Endothelial cell of umbilical vein (primary cell): ENCODE data around the gene FAM180B. TPM values are rescaled to one million over a fixed set of nuclear protein-coding genes. Genes with fewer than 3 reads are reported as not detected.

Experiments
- BruUV-seq: library from RNA; stranded (reverse); fragments of 400-500 nt; replicated peaks from 2 replicates; lab custom pipeline; 2021; lab: Mats Ljungman, UMichigan
- CTCF ChIA-PET: fragments of 300-600, 350-600 bp; sonication (Branson Sonifier 250); formaldehyde crosslinking; loops from one replicate; lab custom pipeline; 2021; ENCODE audit warnings: antibody characterized with exemption, inconsistent platforms; lab: Charles Lee
- POLR2A ChIA-PET: fragments of 300-600, 350-600 bp; sonication (Branson Sonifier 250); formaldehyde crosslinking; loops from one replicate; lab custom pipeline; 2021; ENCODE audit warnings: antibody characterized with exemption, inconsistent platforms; lab: Charles Lee
- DNase-seq: peaks from one replicate; pipeline ENCODE4 v3.0.0-alpha.2; 2011; ENCODE audit warnings: low read depth, low spot score
- FAIRE-seq: peaks from 2 replicates; lab custom pipeline; 2011; peaks lifted over from hg19 to GRCh38; lab: Jason Lieb, UNC
- H2AFZ ChIP-seq: 2 replicates; pipeline ENCODE4 v1.6.0; 2012; ENCODE audit warnings: low read depth, low read length, control low read depth, inconsistent platforms
- H3K27ac ChIP-seq: 2 replicates; pipeline ENCODE4 v1.5.1; 2011; ENCODE audit warnings: low read depth, mild to moderate bottlenecking, control low read depth, low read length, moderate library complexity; ENCODE audit not compliant: insufficient read depth
- H3K27me3 ChIP-seq, 2 experiments: 2 replicates each; pipeline versions ENCODE4 v1.6.0 to v1.6.1; 2011; ENCODE audit warnings: low read length in 2 of 2, mixed read lengths in 1 of 2; ENCODE audit not compliant: control insufficient read depth in 2 of 2, insufficient read depth in 2 of 2
- H3K36me3 ChIP-seq, 2 experiments: 2 replicates in 1 of 2; 3 replicates in 1 of 2; pipeline ENCODE4 v1.5.1; 2011; ENCODE audit warnings: low read length in 2 of 2, mild to moderate bottlenecking in 1 of 2, moderate library complexity in 1 of 2; ENCODE audit not compliant: control insufficient read depth in 2 of 2, insufficient read depth in 2 of 2; ENCODE audit errors: extremely low read depth in 1 of 2
- H3K4me1 ChIP-seq: 3 replicates; pipeline ENCODE4 v1.5.1; 2011; ENCODE audit warnings: mild to moderate bottlenecking, low read length; ENCODE audit not compliant: control insufficient read depth, insufficient read depth; ENCODE audit errors: extremely low read depth
- H3K4me2 ChIP-seq: 2 replicates; pipeline ENCODE4 v1.6.1; 2011; ENCODE audit warnings: low read length, control low read depth, mixed read lengths; ENCODE audit not compliant: insufficient read depth
- H3K4me3 ChIP-seq, 3 experiments: fragments of 200-600 bp in 1 of 3; sonication (generic), shearing (Covaris generic) in 1 of 3; replicated peaks in 1 of 3; 2 replicates each; pipeline ENCODE4 v1.5.1; 2011 to 2016; ENCODE audit warnings: control low read depth in 3 of 3, low read length in 3 of 3, mild to moderate bottlenecking in 2 of 3, inconsistent platforms in 1 of 3, low read depth in 1 of 3, moderate library complexity in 1 of 3; ENCODE audit not compliant: insufficient read depth in 1 of 3
- H3K79me2 ChIP-seq: 2 replicates; pipeline ENCODE4 v1.6.0; 2012; ENCODE audit warnings: low read length, inconsistent platforms; ENCODE audit not compliant: control insufficient read depth, insufficient read depth
- H3K9ac ChIP-seq: replicated peaks from 2 replicates; pipeline ENCODE3; 2011; ENCODE audit warnings: low read length, control low read depth; ENCODE audit not compliant: insufficient read depth; ENCODE audit errors: extremely low read depth
- H3K9me1 ChIP-seq: replicated peaks from 3 replicates; pipeline ENCODE4 v1.6.0; 2011; ENCODE audit warnings: mild to moderate bottlenecking, low read length; ENCODE audit not compliant: control insufficient read depth, insufficient read depth; ENCODE audit errors: extremely low read depth
- H3K9me3 ChIP-seq: replicated peaks from 2 replicates; pipeline ENCODE4 v1.5.1; 2012; ENCODE audit warnings: low read length, inconsistent platforms; ENCODE audit not compliant: control insufficient read depth, insufficient read depth
- H4K20me1 ChIP-seq: replicated peaks from 2 replicates; pipeline ENCODE3; 2011; ENCODE audit warnings: mild to moderate bottlenecking, low read length; ENCODE audit not compliant: control insufficient read depth, insufficient read depth; ENCODE audit errors: extremely low read depth
- EZH2 ChIP-seq: IDR thresholded peaks from 2 replicates; pipeline ENCODE4 v1.6.1; 2012; ENCODE audit warnings: borderline replicate concordance, low read depth, mild to moderate bottlenecking, moderate library complexity, low read length, inconsistent platforms; ENCODE audit not compliant: severe bottlenecking
- FOS ChIP-seq: IDR thresholded peaks from 2 replicates; pipeline ENCODE4 v1.6.1; 2011; ENCODE audit warnings: mild to moderate bottlenecking, low read length, moderate library complexity, borderline replicate concordance; ENCODE audit not compliant: insufficient read depth
- GATA2 ChIP-seq: IDR thresholded peaks from 2 replicates; pipeline ENCODE4 v1.7.0; 2011; ENCODE audit warnings: low read depth, mild to moderate bottlenecking, moderate library complexity, mixed read lengths, low read length; ENCODE audit not compliant: insufficient read length, insufficient read depth
- JUN ChIP-seq: IDR thresholded peaks from 2 replicates; pipeline ENCODE4 v1.6.1; 2011; ENCODE audit warnings: borderline replicate concordance, low read depth; ENCODE audit not compliant: insufficient read length, insufficient read depth
- MYC ChIP-seq: IDR thresholded peaks from one replicate; pipeline ENCODE4 v1.6.1; 2011; ENCODE audit warnings: mild to moderate bottlenecking, low read depth, low read length
- POLR2A ChIP-seq: IDR thresholded peaks from 2 replicates; pipeline ENCODE4 v1.6.1; 2012; ENCODE audit warnings: low read depth, mild to moderate bottlenecking, control low read depth, low read length
- POLR2AphosphoS5 ChIP-seq: IDR thresholded peaks from 2 replicates; pipeline ENCODE4 v1.6.1; 2012; ENCODE audit warnings: low read depth, mild to moderate bottlenecking, control low read depth, low read length, moderate library complexity; ENCODE audit not compliant: insufficient read depth
- dilution Hi-C: fragments of 300-500 bp; cut with MboI; formaldehyde crosslinking; loops from one replicate; pipeline ENCODE4 v1.15.0; 2019; ENCODE audit warnings: low sequenced_read_pairs; ENCODE audit not compliant: extremely low pct_ligation_motif_present
- intact Hi-C: fragments of 100-400 bp; cut with micrococcal nuclease; formaldehyde crosslinking; loops from one replicate; pipeline ENCODE4 v1.10.0; 2022
- polyA plus RNA-seq, 4 experiments: library from polyadenylated mRNA; depleted of rRNA in 3 of 4; stranded (reverse) in 3 of 4; unstranded in 1 of 4; fragments of >200 nt; gene quantifications; 2 replicates each; pipeline versions ENCODE4 v1.2.1 to v1.2.3, GENCODE V29; 2011 to 2012; ENCODE audit warnings: missing spikeins in 1 of 4
- total RNA-seq: library from RNA; stranded (reverse); gene quantifications from 2 replicates; pipeline ENCODE4 v1.2.3, GENCODE V29; 2021
- TF ChIP-seq, protein P1 (sequence below), 2 donors: IDR thresholded peaks; 1 replicate in 1 of 2; 2 replicates in 1 of 2; pipeline ENCODE4 v1.5.1; 2011; ENCODE audit warnings: low read length in 2 of 2, mild to moderate bottlenecking in 2 of 2, moderate library complexity in 2 of 2, control low read depth in 1 of 2, inconsistent platforms in 1 of 2, low read depth in 1 of 2; ENCODE audit not compliant: insufficient read depth in 1 of 2; ENCODE audit errors: extremely low read depth in 1 of 2
- TF ChIP-seq, protein P2 (sequence below): IDR thresholded peaks from 2 replicates; pipeline ENCODE4 v1.6.1; 2011; ENCODE audit not compliant: insufficient read depth, insufficient read length

FAM180B gene
- total and polyA plus RNA-seq, 2 donors (not counting 3 experiments of a cell fraction or from before 2014, with no cell fraction given): not detected

DNA sequence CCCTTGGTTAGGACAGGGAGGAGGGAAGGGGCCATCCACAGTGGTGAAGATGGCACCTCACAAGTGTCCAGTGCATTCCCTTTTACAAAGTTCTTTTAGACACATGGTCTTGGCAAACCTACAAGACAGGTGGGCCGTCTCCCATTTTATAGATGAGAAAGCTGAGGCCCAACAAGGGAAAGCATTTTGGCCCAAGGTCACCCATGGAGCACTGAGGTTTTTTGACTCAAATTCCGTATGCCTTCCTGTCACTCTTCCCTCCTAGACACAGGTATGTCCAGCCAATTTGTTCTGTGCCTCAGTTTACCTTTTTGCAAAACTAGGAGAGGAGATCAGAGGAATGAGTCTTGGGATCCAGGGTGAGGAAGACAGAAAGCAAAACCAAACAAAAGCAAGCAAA, 6.5 kb downstream of the FAM180B start:
- Histone ChIP-seq H3K27me3 (peaks cover 32 to 40% of the 10 kb centered on the region in 2 experiments), H3K4me2 (no peak overlapping the region), H3K9ac (no peak overlapping the region), H3K27ac (no peak overlapping the region), H4K20me1 (no peaks in the 10 kb centered on the region), H3K36me3 (no peaks in the 10 kb centered on the region), H3K79me2 (no peaks in the 10 kb centered on the region), H2AFZ (no peak overlapping the region), H3K9me3 (no peaks in the 10 kb centered on the region), H3K9me1 (no peaks in the 10 kb centered on the region), H3K4me3 (no peak overlapping the region), H3K4me1 (peaks cover 10% of the 10 kb centered on the region)
- TF ChIP-seq EZH2: no peak
- TF ChIP-seq, protein P1, sequence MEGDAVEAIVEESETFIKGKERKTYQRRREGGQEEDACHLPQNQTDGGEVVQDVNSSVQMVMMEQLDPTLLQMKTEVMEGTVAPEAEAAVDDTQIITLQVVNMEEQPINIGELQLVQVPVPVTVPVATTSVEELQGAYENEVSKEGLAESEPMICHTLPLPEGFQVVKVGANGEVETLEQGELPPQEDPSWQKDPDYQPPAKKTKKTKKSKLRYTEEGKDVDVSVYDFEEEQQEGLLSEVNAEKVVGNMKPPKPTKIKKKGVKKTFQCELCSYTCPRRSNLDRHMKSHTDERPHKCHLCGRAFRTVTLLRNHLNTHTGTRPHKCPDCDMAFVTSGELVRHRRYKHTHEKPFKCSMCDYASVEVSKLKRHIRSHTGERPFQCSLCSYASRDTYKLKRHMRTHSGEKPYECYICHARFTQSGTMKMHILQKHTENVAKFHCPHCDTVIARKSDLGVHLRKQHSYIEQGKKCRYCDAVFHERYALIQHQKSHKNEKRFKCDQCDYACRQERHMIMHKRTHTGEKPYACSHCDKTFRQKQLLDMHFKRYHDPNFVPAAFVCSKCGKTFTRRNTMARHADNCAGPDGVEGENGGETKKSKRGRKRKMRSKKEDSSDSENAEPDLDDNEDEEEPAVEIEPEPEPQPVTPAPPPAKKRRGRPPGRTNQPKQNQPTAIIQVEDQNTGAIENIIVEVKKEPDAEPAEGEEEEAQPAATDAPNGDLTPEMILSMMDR (IDR thresholded peaks at IDR 0.05; ENCODE audit: extremely low read depth in 1 of 2, insufficient read depth in 1 of 2, low read depth in 1 of 2, low read length in 2 of 2): no peak
- TF ChIP-seq MYC: no peak
- no peak for TF ChIP-seq POLR2A
- TF ChIP-seq, protein P2, sequence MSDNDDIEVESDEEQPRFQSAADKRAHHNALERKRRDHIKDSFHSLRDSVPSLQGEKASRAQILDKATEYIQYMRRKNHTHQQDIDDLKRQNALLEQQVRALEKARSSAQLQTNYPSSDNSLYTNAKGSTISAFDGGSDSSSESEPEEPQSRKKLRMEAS: no peak
- TF ChIP-seq POLR2AphosphoS5: no peak
- TF ChIP-seq JUN: no peak
- TF ChIP-seq GATA2: no peak
- TF ChIP-seq FOS: no peak
- dilution Hi-C loops (no loop called here), intact Hi-C loops (no loop called here)
- BruUV-seq: no TSS peak
- DNase-seq (no peak), FAIRE-seq (no peak)
- ChIA-PET POLR2A (no interaction called here), CTCF (interaction anchor here (0.6 kb wide), 1 partner anchor 136 kb away, joined by 3 read pairs; no protein-coding TSS in a partner anchor)
